ENCODE data around the gene RAD54L.
"Not testable (repeated sequence)": the region's sequence is repeated elsewhere in the genome, so short reads cannot be mapped to it uniquely, and the experiment has no call there.

Gene RAD54L

DNA sequence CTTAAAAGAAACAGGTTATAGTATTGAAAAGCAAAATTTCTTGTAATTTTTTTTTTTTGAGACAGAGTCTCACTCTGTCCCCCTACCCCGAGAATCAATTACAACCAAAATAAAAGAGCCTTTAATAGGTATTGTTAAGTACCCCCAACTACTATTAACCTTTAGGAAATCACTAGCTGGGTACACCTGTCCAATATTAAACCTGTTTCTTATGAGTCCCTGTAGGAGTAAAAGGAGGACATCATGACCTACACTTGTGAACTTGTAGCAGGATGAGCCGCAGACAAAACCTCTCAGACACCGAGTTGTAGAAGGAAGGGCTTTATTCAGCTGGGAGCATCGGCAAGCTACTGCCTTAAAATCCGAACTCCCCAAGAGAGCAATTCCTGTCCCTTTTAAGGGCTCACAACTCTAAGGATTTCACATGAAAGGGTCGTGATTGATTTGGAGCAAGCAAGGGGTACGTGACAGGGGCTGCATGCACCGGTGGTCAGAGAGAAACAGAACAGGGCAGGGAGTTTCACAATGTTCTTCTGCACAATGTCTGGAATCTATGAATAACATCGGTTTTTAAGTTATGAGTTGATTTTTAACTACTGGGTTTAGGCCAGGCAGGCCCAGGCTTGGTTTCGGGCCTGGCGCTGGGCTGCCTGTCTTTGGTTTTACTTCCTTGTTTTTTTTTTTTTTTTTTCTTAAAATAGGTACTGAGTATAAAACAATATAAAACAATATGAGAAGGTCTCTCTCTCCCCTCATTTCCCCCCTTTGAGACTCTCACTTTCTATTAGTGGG, 77.9 kb downstream of the RAD54L start:
- DNase-seq: not testable (repeated sequence)
